ENCODE measurements around the gene COL4A2.

Gene COL4A2

DNA sequence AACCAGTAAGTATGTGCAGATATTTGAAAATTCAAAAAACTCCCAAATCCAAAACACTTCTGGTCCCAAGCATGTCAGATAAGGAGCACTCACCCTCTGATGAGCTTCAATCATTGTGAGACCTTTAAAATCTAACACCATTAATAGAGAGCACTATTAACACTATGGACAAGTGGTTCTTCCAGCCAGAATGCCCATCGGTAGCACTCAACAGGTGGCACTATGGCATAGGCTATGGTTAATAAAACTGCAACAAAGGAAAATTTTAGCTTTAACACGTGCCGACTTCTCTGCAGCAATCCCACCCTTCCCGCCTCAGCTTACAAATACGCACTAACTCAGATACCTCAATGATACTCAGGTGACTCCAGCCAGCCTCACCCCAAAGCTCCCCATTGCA is 62.3 kb downstream of the COL4A2 start:
- Histone ChIP-seq H3K27ac (peak overlapping the region; percentile 1 to 54), H3K4me3 (no peak overlapping the region)
- TF ChIP-seq, protein P1, sequence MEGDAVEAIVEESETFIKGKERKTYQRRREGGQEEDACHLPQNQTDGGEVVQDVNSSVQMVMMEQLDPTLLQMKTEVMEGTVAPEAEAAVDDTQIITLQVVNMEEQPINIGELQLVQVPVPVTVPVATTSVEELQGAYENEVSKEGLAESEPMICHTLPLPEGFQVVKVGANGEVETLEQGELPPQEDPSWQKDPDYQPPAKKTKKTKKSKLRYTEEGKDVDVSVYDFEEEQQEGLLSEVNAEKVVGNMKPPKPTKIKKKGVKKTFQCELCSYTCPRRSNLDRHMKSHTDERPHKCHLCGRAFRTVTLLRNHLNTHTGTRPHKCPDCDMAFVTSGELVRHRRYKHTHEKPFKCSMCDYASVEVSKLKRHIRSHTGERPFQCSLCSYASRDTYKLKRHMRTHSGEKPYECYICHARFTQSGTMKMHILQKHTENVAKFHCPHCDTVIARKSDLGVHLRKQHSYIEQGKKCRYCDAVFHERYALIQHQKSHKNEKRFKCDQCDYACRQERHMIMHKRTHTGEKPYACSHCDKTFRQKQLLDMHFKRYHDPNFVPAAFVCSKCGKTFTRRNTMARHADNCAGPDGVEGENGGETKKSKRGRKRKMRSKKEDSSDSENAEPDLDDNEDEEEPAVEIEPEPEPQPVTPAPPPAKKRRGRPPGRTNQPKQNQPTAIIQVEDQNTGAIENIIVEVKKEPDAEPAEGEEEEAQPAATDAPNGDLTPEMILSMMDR (IDR thresholded peaks at IDR 0.05), result no peak
- no peak for DNase-seq (ENCODE audit: low spot score)

- TF ChIP-seq, protein P1 (IDR thresholded peaks at IDR 0.05), result no peak
- DNase-seq (ENCODE audit: low spot score), result no peak
- peak overlapping the region; percentile 53 for H3K4me3 ChIP-seq
- H3K27ac ChIP-seq, result peak overlapping the region; percentile 83 to 84
Observed at GRCh38 chr13:110371550-110372465, 64.7 kb downstream of the COL4A2 start.

DNA sequence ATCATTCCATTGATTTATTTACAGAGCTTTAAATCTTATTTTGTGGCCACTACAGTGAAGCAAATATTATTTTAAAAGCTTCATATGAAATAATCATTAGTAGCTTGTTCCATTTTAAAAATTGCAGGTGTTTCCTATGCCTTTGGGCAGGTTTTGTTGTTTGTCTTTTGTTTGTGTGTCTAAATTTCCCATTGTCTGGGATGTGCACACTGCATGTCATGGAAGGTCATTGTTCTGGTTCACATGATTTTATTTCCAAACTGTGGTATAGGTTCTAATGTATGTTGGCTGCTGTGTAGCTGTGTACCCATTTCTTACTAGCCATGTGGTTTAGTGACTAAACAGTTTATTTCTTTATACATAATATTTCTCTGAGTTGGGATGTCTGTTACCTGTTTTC is 65.6 kb downstream of the COL4A2 start:
- DNase-seq (ENCODE audit: low spot score), result no peak
- peak overlapping the region; percentile 79 to 83 for H3K27ac ChIP-seq
- TF ChIP-seq, protein P1 (IDR thresholded peaks at IDR 0.05), result no peak
- H3K4me3 ChIP-seq, result no peak overlapping the region

- TF ChIP-seq, protein P1 (IDR thresholded peaks at IDR 0.05), result no peak
- DNase-seq (ENCODE audit: low spot score), result peak; percentile 70
- H3K27ac ChIP-seq, result peak overlapping the region; percentile 79 to 83
- peak overlapping the region; percentile 3 for H3K4me3 ChIP-seq
Observed at GRCh38 chr13:110373617-110374016, 66.5 kb downstream of the COL4A2 start.

DNA sequence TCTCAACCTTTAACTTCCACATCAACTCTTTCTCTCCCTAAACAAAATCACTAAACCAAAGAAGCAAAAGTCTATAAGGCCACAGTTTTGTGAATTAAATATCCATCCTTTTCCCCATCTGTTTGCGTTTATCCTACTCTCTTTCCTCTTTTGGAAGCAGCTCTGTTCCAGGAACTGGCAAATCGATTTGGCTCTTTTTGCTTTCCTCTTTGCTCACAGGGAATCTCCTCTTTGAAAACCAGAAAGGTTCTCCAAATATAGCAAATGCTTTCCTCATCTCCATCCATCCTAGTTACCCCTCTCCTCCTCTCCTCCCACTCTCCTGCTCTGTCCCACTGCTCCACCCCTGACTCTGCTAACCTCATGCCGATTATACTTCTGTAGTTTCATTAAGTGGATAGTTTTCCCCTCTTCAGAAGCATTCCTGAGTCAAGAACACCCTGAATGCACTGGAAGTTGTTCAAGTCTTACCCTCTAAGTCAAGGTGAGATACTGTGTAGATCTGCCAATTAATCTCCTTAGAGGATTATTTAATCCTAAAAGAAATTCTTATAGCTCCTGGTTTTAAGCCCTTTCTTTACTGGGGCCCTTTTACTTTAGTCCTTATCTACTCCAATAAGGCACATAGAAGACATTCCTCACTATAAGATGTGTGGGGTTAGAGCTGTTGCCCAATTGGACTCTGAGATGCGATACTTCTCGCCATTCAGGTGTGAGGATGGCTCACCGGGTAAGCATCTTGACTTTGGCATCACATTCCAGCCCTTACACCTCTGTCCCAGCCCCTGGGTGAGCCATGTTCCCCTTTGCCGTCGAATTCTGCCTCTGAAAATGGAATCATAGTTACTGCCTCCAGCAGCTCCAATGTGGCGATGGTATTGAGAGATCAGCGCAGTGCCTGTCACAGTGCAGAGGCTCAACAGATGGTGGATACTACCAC is 67.6 kb downstream of the COL4A2 start:
- no peak for DNase-seq (ENCODE audit: low spot score)
- peak overlapping the region; percentile 79 to 83 for H3K27ac ChIP-seq
- no peak overlapping the region for H3K4me3 ChIP-seq
- TF ChIP-seq, protein P1 (IDR thresholded peaks at IDR 0.05), result no peak

DNA sequence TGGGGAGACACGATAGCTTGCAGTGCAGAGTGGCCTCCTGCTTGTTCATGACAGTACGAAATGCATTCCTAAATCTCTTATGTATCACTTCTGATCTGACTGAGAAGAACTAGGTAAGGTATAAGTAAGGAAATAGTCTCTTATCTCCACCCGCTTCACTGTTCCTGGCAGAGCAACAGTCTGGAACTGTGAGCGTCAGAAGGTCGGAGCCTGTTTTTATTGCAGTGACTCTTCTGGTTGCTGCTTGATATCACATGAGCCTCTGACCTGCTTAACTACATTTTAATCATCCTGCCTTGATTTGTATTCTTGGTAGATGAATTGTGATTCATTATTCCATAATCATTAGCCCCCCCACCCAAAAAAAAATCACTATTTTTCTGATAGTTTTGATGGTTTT is 69.0 kb downstream of the COL4A2 start:
- TF ChIP-seq, protein P1 (IDR thresholded peaks at IDR 0.05), result no peak
- DNase-seq (ENCODE audit: low spot score), result no peak
- Histone ChIP-seq H3K27ac (peak overlapping the region; percentile 79 to 83), H3K4me3 (no peak overlapping the region)

All from coronary artery (tissue), 2 donors.